HepG2 (cell line): ENCODE results near the gene GTF2H1. TPM values are rescaled to one million over a fixed set of nuclear protein-coding genes. Genes with fewer than 3 reads are reported as not detected.

ENCODE experiments used
- ATRX ChIP-seq: sonication (generic); formaldehyde crosslinking; IDR thresholded peaks from 2 replicates; pipeline ENCODE4 v1.4.0; 2020; ENCODE audit warnings: missing genetic modification reagents, borderline replicate concordance
- HNRNPL ChIP-seq: fragments of 200-400 bp; formaldehyde crosslinking; IDR thresholded peaks from 2 replicates; pipeline ENCODE4 v1.6.1; 2017; ENCODE audit warnings: mild to moderate bottlenecking, low read depth, low read length
- HOXD1 ChIP-seq: sonication (generic); formaldehyde crosslinking; IDR thresholded peaks from 2 replicates; pipeline ENCODE4 v1.5.0; 2020; ENCODE audit warnings: missing genetic modification reagents
- ONECUT2 ChIP-seq: sonication (generic); formaldehyde crosslinking; IDR thresholded peaks from 2 replicates; pipeline ENCODE4 v1.4.0; 2020; ENCODE audit warnings: missing genetic modification reagents
- PAWR ChIP-seq: sonication (generic); formaldehyde crosslinking; IDR thresholded peaks from 2 replicates; pipeline ENCODE4 v1.4.0; 2020; ENCODE audit warnings: missing genetic modification reagents, mild to moderate bottlenecking, borderline replicate concordance
- PHF20 ChIP-seq: sonication (generic); formaldehyde crosslinking; IDR thresholded peaks from 2 replicates; pipeline ENCODE4 v1.5.0; 2020; ENCODE audit warnings: mild to moderate bottlenecking, missing genetic modification reagents
- RBM39 ChIP-seq: fragments of 200-400 bp; formaldehyde crosslinking; IDR thresholded peaks from one replicate; pipeline ENCODE4 v1.6.1; 2018; ENCODE audit warnings: antibody characterized with exemption, mild to moderate bottlenecking, low read depth, low read length; ENCODE audit not compliant: poor library complexity, severe bottlenecking
- SRY ChIP-seq: sonication (generic); formaldehyde crosslinking; IDR thresholded peaks from 2 replicates; pipeline ENCODE4 v1.8.0; 2022; ENCODE audit warnings: mild to moderate bottlenecking, missing genetic modification reagents
- ZNF232 ChIP-seq: sonication (generic); formaldehyde crosslinking; IDR thresholded peaks from 2 replicates; pipeline ENCODE4 v1.4.0; 2020; ENCODE audit warnings: missing genetic modification reagents, borderline replicate concordance
- ZNF30 ChIP-seq: sonication (generic); formaldehyde crosslinking; IDR thresholded peaks from 2 replicates; pipeline ENCODE4 v1.5.0; 2020; ENCODE audit warnings: mild to moderate bottlenecking, missing genetic modification reagents
- ZNF468 ChIP-seq: sonication (generic); formaldehyde crosslinking; IDR thresholded peaks from 2 replicates; pipeline ENCODE4 v1.8.0; 2022; ENCODE audit warnings: mild to moderate bottlenecking, moderate library complexity, missing genetic modification reagents
- ZNF703 ChIP-seq: sonication (generic); formaldehyde crosslinking; IDR thresholded peaks from 2 replicates; pipeline ENCODE4 v1.5.1; 2020; ENCODE audit warnings: missing genetic modification reagents, mild to moderate bottlenecking, moderate library complexity, borderline replicate concordance
- ZNF747 ChIP-seq: sonication (generic); formaldehyde crosslinking; IDR thresholded peaks from 2 replicates; pipeline ENCODE4 v1.8.1; 2023; ENCODE audit warnings: missing genetic modification reagents, mild to moderate bottlenecking, borderline replicate concordance
- ZNF788 ChIP-seq: sonication (generic); formaldehyde crosslinking; IDR thresholded peaks from 2 replicates; pipeline ENCODE4 v1.5.0; 2020; ENCODE audit warnings: mild to moderate bottlenecking, missing genetic modification reagents, borderline replicate concordance
- ZNF790 ChIP-seq: sonication (generic); formaldehyde crosslinking; IDR thresholded peaks from 2 replicates; pipeline ENCODE4 v1.8.0; 2022; ENCODE audit warnings: missing genetic modification reagents, mild to moderate bottlenecking, borderline replicate concordance
- ZSCAN9 ChIP-seq: IDR thresholded peaks from 2 replicates; pipeline ENCODE4 v1.6.1; 2016; ENCODE audit warnings: borderline replicate concordance
- polyA plus RNA-seq, 8 experiments: library from polyadenylated mRNA; depleted of rRNA in 3 of 8; stranded (reverse) in 7 of 8; unstranded in 1 of 8; fragments of >200 nt; fragmentation: Illumina TruSeq in 4 of 8; extraction: Trizol in 4 of 8; gene quantifications; 2 replicates each; pipeline versions ENCODE4 v1.2.1 to v1.2.3, GENCODE V29; 2011 to 2016; ENCODE audit warnings: low read depth in 4 of 8, missing spikeins in 1 of 8, mixed read lengths in 1 of 8; ENCODE audit not compliant: insufficient read depth in 1 of 8
- total RNA-seq, 5 experiments: library from RNA; depleted of rRNA; stranded (reverse); fragments of >200 nt; fragmentation: Illumina TruSeq; extraction: Trizol; gene quantifications; 2 replicates each; pipeline ENCODE4 v1.2.3, GENCODE V29; 2016; ENCODE audit warnings: low read depth in 1 of 5
- TF ChIP-seq, protein P1 (sequence below): sonication (generic); formaldehyde crosslinking; conservative IDR thresholded peaks from 2 replicates; pipeline ENCODE4 v1.8.1; 2023; ENCODE audit warnings: missing genetic modification reagents
- TF ChIP-seq, protein P2 (sequence below): sonication (generic); formaldehyde crosslinking; IDR thresholded peaks from 2 replicates; pipeline ENCODE4 v1.8.1; 2022; ENCODE audit warnings: mild to moderate bottlenecking, missing genetic modification reagents
- TF ChIP-seq, protein P3 (sequence below): sonication (generic); formaldehyde crosslinking; IDR thresholded peaks from 2 replicates; pipeline ENCODE4 v1.4.0; 2020; ENCODE audit warnings: mild to moderate bottlenecking, missing genetic modification reagents
- TF ChIP-seq, protein P4 (sequence below): sonication (generic); formaldehyde crosslinking; conservative IDR thresholded peaks from 2 replicates; pipeline ENCODE4 v1.5.0; 2020; ENCODE audit warnings: missing genetic modification reagents
- TF ChIP-seq, protein P5 (sequence below): sonication (generic); formaldehyde crosslinking; IDR thresholded peaks from 2 replicates; pipeline ENCODE4 v1.5.0; 2020; ENCODE audit warnings: missing genetic modification reagents

Gene GTF2H1
- total and polyA plus RNA-seq, 2 of the 13 experiments (the other 11 are each of a cell fraction or from before 2014, with no cell fraction given): 15.7 to 51.4 TPM

DNA sequence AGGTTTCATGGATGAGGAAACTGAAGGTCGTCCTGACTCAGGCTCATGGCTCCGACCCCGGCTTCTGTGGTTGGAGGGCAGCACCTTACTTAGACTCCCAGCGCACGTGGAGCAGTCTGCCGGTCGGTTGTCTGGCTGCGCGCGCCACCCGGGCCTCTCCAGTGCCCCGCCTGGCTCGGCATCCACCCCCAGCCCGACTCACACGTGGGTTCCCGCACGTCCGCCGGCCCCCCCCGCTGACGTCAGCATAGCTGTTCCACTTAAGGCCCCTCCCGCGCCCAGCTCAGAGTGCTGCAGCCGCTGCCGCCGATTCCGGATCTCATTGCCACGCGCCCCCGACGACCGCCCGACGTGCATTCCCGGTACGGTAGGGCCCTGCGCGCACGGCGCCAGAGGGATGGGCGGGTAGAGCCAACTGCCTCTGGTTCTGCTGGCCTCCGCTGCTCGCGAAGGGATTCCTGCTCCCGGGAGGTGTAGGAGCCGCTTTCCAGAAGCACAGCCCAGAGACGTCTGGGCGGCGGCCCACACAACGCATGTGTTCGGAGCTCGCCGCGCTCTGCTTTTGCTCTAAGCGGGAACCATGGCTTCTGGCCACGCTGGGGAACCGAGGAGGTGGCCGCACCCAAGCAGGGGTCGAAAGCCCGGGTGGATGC, 72.0 kb downstream of the GTF2H1 start, which contains the start of gene LDHA (continued):
- TF ChIP-seq, protein P1, sequence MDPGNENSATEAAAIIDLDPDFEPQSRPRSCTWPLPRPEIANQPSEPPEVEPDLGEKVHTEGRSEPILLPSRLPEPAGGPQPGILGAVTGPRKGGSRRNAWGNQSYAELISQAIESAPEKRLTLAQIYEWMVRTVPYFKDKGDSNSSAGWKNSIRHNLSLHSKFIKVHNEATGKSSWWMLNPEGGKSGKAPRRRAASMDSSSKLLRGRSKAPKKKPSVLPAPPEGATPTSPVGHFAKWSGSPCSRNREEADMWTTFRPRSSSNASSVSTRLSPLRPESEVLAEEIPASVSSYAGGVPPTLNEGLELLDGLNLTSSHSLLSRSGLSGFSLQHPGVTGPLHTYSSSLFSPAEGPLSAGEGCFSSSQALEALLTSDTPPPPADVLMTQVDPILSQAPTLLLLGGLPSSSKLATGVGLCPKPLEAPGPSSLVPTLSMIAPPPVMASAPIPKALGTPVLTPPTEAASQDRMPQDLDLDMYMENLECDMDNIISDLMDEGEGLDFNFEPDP (CRISPR knock-in tag): peak; percentile 100
- TF ChIP-seq HNRNPL (0 out of 2 replicates have a peak, but pooled peaks have one; percentile 35), ONECUT2 (CRISPR knock-in tag) (peak; percentile 28; the same call in 1 of the 2 replicates), RBM39 (peak; percentile 100), PAWR (CRISPR knock-in tag) (no peak), ZNF232 (CRISPR knock-in tag) (peak; percentile 98; the same call in 1 of the 2 replicates), HOXD1 (CRISPR knock-in tag) (peak; percentile 85; the same call in 1 of the 2 replicates), ZNF788 (CRISPR knock-in tag) (peak; percentile 95), PHF20 (CRISPR knock-in tag) (peak; percentile 57), ZNF790 (CRISPR knock-in tag) (peak; percentile 97), ZNF703 (CRISPR knock-in tag) (no peak; the same call in 1 of the 2 replicates), ZNF30 (peak; percentile 95), ZNF747 (CRISPR knock-in tag) (peak; percentile 98), ZSCAN9 (peak; percentile 86; the same call in 1 of the 2 replicates), SRY (CRISPR knock-in tag) (peak; percentile 89), ATRX (CRISPR knock-in tag) (no peak), ZNF468 (CRISPR knock-in tag) (peak; percentile 92)
- TF ChIP-seq, protein P2, sequence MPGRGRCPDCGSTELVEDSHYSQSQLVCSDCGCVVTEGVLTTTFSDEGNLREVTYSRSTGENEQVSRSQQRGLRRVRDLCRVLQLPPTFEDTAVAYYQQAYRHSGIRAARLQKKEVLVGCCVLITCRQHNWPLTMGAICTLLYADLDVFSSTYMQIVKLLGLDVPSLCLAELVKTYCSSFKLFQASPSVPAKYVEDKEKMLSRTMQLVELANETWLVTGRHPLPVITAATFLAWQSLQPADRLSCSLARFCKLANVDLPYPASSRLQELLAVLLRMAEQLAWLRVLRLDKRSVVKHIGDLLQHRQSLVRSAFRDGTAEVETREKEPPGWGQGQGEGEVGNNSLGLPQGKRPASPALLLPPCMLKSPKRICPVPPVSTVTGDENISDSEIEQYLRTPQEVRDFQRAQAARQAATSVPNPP (CRISPR knock-in tag): peak; percentile 97
- TF ChIP-seq, protein P3, sequence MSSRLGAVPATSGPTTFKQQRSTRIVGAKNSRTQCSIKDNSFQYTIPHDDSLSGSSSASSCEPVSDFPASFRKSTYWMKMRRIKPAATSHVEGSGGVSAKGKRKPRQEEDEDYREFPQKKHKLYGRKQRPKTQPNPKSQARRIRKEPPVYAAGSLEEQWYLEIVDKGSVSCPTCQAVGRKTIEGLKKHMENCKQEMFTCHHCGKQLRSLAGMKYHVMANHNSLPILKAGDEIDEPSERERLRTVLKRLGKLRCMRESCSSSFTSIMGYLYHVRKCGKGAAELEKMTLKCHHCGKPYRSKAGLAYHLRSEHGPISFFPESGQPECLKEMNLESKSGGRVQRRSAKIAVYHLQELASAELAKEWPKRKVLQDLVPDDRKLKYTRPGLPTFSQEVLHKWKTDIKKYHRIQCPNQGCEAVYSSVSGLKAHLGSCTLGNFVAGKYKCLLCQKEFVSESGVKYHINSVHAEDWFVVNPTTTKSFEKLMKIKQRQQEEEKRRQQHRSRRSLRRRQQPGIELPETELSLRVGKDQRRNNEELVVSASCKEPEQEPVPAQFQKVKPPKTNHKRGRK (CRISPR knock-in tag): no peak
- TF ChIP-seq, protein P4, sequence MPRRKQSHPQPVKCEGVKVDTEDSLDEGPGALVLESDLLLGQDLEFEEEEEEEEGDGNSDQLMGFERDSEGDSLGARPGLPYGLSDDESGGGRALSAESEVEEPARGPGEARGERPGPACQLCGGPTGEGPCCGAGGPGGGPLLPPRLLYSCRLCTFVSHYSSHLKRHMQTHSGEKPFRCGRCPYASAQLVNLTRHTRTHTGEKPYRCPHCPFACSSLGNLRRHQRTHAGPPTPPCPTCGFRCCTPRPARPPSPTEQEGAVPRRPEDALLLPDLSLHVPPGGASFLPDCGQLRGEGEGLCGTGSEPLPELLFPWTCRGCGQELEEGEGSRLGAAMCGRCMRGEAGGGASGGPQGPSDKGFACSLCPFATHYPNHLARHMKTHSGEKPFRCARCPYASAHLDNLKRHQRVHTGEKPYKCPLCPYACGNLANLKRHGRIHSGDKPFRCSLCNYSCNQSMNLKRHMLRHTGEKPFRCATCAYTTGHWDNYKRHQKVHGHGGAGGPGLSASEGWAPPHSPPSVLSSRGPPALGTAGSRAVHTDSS (CRISPR knock-in tag): no peak; the same call in 1 of the 2 replicates
- TF ChIP-seq, protein P5, sequence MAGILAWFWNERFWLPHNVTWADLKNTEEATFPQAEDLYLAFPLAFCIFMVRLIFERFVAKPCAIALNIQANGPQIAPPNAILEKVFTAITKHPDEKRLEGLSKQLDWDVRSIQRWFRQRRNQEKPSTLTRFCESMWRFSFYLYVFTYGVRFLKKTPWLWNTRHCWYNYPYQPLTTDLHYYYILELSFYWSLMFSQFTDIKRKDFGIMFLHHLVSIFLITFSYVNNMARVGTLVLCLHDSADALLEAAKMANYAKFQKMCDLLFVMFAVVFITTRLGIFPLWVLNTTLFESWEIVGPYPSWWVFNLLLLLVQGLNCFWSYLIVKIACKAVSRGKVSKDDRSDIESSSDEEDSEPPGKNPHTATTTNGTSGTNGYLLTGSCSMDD (CRISPR knock-in tag): 0 out of 2 replicates have a peak, but pooled peaks have one; percentile 85
